ENCODE data around the gene WFDC1. TPM values are rescaled to one million over a fixed set of nuclear protein-coding genes. Genes with fewer than 3 reads are reported as not detected.

The WFDC1 gene
- not detected in 2 replicates for total RNA-seq

GRCh38 chr16:84294531-84295142 lies at the start of gene WFDC1:
Gene WFDC1 (plus strand): TSS chr16:84294878. CDS start chr16:84294972, 94 bp downstream.
- peak; percentile 23 for DNase-seq

- DNase-seq = no peak
Measured at GRCh38 chr16:84245956-84246678, 48.6 kb upstream of the WFDC1 start.

- DNase-seq = no peak
Measured at GRCh38 chr16:84246679-84247077, 48.0 kb upstream of the WFDC1 start.

GRCh38 chr16:84247331-84247730 lies 47.3 kb upstream of the WFDC1 start:
- DNase-seq = no peak

- DNase-seq = no peak
Measured at GRCh38 chr16:84247844-84248243, 46.8 kb upstream of the WFDC1 start.

- no peak for DNase-seq
Measured at GRCh38 chr16:84252184-84252583, 42.5 kb upstream of the WFDC1 start.

GRCh38 chr16:84253173-84253572 lies 41.5 kb upstream of the WFDC1 start:
- DNase-seq = no peak

- DNase-seq = no peak
Measured at GRCh38 chr16:84254062-84254461, 40.6 kb upstream of the WFDC1 start.

GRCh38 chr16:84255050-84255810 lies 39.4 kb upstream of the WFDC1 start:
- DNase-seq = no peak

GRCh38 chr16:84258266-84258665 lies 36.4 kb upstream of the WFDC1 start:
- no peak for DNase-seq

- DNase-seq = no peak
Measured at GRCh38 chr16:84259691-84260090, 35.0 kb upstream of the WFDC1 start.

- DNase-seq = no peak
Measured at GRCh38 chr16:84260766-84261554, 33.7 kb upstream of the WFDC1 start.

- DNase-seq = no peak
Measured at GRCh38 chr16:84262031-84262430, 32.6 kb upstream of the WFDC1 start.

- DNase-seq = no peak
Measured at GRCh38 chr16:84262939-84263338, 31.7 kb upstream of the WFDC1 start.

GRCh38 chr16:84266451-84266850 lies 28.2 kb upstream of the WFDC1 start:
- DNase-seq = peak; percentile 79

- DNase-seq = no peak
Measured at GRCh38 chr16:84267380-84267779, 27.3 kb upstream of the WFDC1 start.

GRCh38 chr16:84268291-84269040 lies 26.2 kb upstream of the WFDC1 start:
- no peak for DNase-seq

- DNase-seq = no peak
Measured at GRCh38 chr16:84270071-84270470, 24.6 kb upstream of the WFDC1 start.

GRCh38 chr16:84270531-84270930 lies 24.1 kb upstream of the WFDC1 start:
- no peak for DNase-seq

- no peak for DNase-seq
Measured at GRCh38 chr16:84271037-84271436, 23.6 kb upstream of the WFDC1 start.

GRCh38 chr16:84271866-84272265 lies 22.8 kb upstream of the WFDC1 start:
- no peak for DNase-seq

- DNase-seq = no peak
Measured at GRCh38 chr16:84272740-84273320, 21.8 kb upstream of the WFDC1 start.
